Liver (tissue), 9 donors: ENCODE results near the gene IGSF8. TPM values are rescaled to one million over a fixed set of nuclear protein-coding genes. Genes with fewer than 3 reads are reported as not detected.

Source experiments
- DNase-seq: peaks from one replicate; pipeline ENCODE4 v3.0.0-alpha.2; 2017; ENCODE audit warnings: low spot score
- H3K27ac ChIP-seq, 2 donors: one replicate each; pipeline ENCODE4 v1.7.0; 2013; ENCODE audit warnings: inconsistent platforms in 2 of 2, low read length in 2 of 2, control low read depth in 1 of 2, low read depth in 1 of 2, mild to moderate bottlenecking in 1 of 2
- H3K27me3 ChIP-seq, 4 donors: one replicate each; pipeline versions ENCODE4 v1.6.1 to v1.7.0; 2013; ENCODE audit warnings: low read length in 3 of 4, inconsistent platforms in 1 of 4, mild to moderate bottlenecking in 1 of 4, moderate library complexity in 1 of 4; ENCODE audit not compliant: control insufficient read depth in 4 of 4, insufficient read depth in 4 of 4
- H3K36me3 ChIP-seq, 4 donors: one replicate each; pipeline versions ENCODE4 v1.6.1 to v1.7.0; 2013; ENCODE audit warnings: low read length in 3 of 4, mild to moderate bottlenecking in 3 of 4, low read depth in 1 of 4, moderate library complexity in 1 of 4; ENCODE audit not compliant: control insufficient read depth in 4 of 4, insufficient read depth in 3 of 4
- H3K4me1 ChIP-seq, 4 donors: one replicate each; pipeline versions ENCODE4 v1.6.1 to v1.7.0; 2013; ENCODE audit warnings: low read length in 3 of 4, mild to moderate bottlenecking in 3 of 4, moderate library complexity in 1 of 4; ENCODE audit not compliant: control insufficient read depth in 4 of 4, insufficient read depth in 4 of 4
- H3K4me3 ChIP-seq, 3 donors: one replicate each; pipeline versions ENCODE4 v1.6.1 to v1.7.0; 2013; ENCODE audit warnings: low read length in 3 of 3, control low read depth in 1 of 3, low read depth in 1 of 3, mild to moderate bottlenecking in 1 of 3
- H3K9ac ChIP-seq, 2 donors: one replicate each; pipeline ENCODE4 v1.7.0; 2013; ENCODE audit warnings: low read length in 2 of 2, mild to moderate bottlenecking in 2 of 2, moderate library complexity in 2 of 2, control low read depth in 1 of 2, low read depth in 1 of 2
- H3K9me3 ChIP-seq, 4 donors: one replicate each; pipeline versions ENCODE4 v1.6.1 to v1.7.0; 2013; ENCODE audit warnings: low read length in 3 of 4; ENCODE audit not compliant: control insufficient read depth in 4 of 4
- EGR1 ChIP-seq, 2 donors: IDR thresholded peaks; 2 replicates each; pipeline ENCODE4 v1.6.1; 2016 to 2018; ENCODE audit warnings: antibody characterized with exemption in 2 of 2, low read depth in 2 of 2
- FOXA1 ChIP-seq: IDR thresholded peaks from 2 replicates; pipeline ENCODE4 v1.6.1; 2016; ENCODE audit warnings: antibody characterized with exemption
- FOXA2 ChIP-seq: IDR thresholded peaks from 2 replicates; pipeline ENCODE4 v1.6.1; 2016; ENCODE audit warnings: antibody characterized with exemption
- HNF4A ChIP-seq, 2 donors: conservative IDR thresholded peaks; 2 replicates each; pipeline ENCODE4 v1.6.1; 2016; ENCODE audit warnings: antibody characterized with exemption in 2 of 2, mild to moderate bottlenecking in 2 of 2
- HNF4G ChIP-seq: IDR thresholded peaks from 2 replicates; pipeline ENCODE4 v1.6.1; 2016; ENCODE audit warnings: antibody characterized with exemption
- JUND ChIP-seq, 2 donors: IDR thresholded peaks; 2 replicates each; pipeline ENCODE4 v1.6.1; 2016; ENCODE audit warnings: antibody characterized with exemption in 2 of 2
- RAD21 ChIP-seq, 2 donors: IDR thresholded peaks; 2 replicates each; pipeline ENCODE4 v1.6.1; 2016; ENCODE audit warnings: antibody characterized with exemption in 2 of 2, mild to moderate bottlenecking in 2 of 2
- RXRA ChIP-seq, 2 donors: IDR thresholded peaks; 2 replicates each; pipeline ENCODE4 v1.6.1; 2017 to 2018; ENCODE audit warnings: antibody characterized with exemption in 2 of 2, mild to moderate bottlenecking in 1 of 2
- SP1 ChIP-seq: IDR thresholded peaks from 2 replicates; pipeline ENCODE4 v1.6.1; 2018; ENCODE audit warnings: antibody characterized with exemption, mild to moderate bottlenecking
- TAF1 ChIP-seq: conservative IDR thresholded peaks from 2 replicates; pipeline ENCODE4 v1.6.1; 2016; ENCODE audit warnings: antibody characterized with exemption, mild to moderate bottlenecking
- YY1 ChIP-seq: IDR thresholded peaks from 2 replicates; pipeline ENCODE4 v1.6.1; 2016; ENCODE audit warnings: antibody characterized with exemption, mild to moderate bottlenecking
- WGBS: extraction: QIAGEN DNeasy Blood & Tissue Kit; methylation state at CpG from one replicate; pipeline ENCODE4 v1.1.7; 2013; 5-methylcytosine and 5-hydroxymethylcytosine counted together
- polyA plus RNA-seq, 2 donors: library from polyadenylated mRNA; stranded (reverse) in 1 of 2; unstranded in 1 of 2; fragments of 200-250 nt in 1 of 2; fragments of >200 nt in 1 of 2; fragmentation: Nextera tagmentation in 1 of 2; extraction: Ambion mirVana in 1 of 2; gene quantifications; one replicate each; pipeline versions ENCODE4 v1.2.1 to v1.2.3, GENCODE V29; 2013 to 2015
- total RNA-seq, 2 donors: library from RNA; depleted of rRNA; stranded (reverse); fragments of >200 nt; gene quantifications; one replicate each; pipeline ENCODE4 v1.2.3, GENCODE V29; 2014
- TF ChIP-seq, protein P1 (sequence below): fragments of 150-350 bp; IDR thresholded peaks from 2 replicates; pipeline ENCODE4 v1.5.1; 2017; ENCODE audit warnings: improper control_type of control experiment, low read depth, low read length; ENCODE audit not compliant: missing input control
- TF ChIP-seq, protein P2 (sequence below): IDR thresholded peaks from 2 replicates; pipeline ENCODE4 v1.6.1; 2016; ENCODE audit warnings: antibody characterized with exemption, mild to moderate bottlenecking
- TF ChIP-seq, protein P3 (sequence below): IDR thresholded peaks from 2 replicates; pipeline ENCODE4 v1.6.1; 2016; ENCODE audit warnings: antibody characterized with exemption
- TF ChIP-seq, protein P4 (sequence below): IDR thresholded peaks from 2 replicates; pipeline ENCODE4 v1.6.1; 2016; ENCODE audit warnings: antibody characterized with exemption
- TF ChIP-seq, protein P5 (sequence below): IDR thresholded peaks from 2 replicates; pipeline ENCODE4 v1.6.1; 2016; ENCODE audit warnings: antibody characterized with exemption
- donor health status: healthy.
- donor health status: healthy.
- donor health status: healthy.
- donor health status: healthy.
- donor health status: healthy.

Gene IGSF8
- total and polyA plus RNA-seq, 4 donors = 9.8 to 24.3 (median 20.3) TPM

DNA sequence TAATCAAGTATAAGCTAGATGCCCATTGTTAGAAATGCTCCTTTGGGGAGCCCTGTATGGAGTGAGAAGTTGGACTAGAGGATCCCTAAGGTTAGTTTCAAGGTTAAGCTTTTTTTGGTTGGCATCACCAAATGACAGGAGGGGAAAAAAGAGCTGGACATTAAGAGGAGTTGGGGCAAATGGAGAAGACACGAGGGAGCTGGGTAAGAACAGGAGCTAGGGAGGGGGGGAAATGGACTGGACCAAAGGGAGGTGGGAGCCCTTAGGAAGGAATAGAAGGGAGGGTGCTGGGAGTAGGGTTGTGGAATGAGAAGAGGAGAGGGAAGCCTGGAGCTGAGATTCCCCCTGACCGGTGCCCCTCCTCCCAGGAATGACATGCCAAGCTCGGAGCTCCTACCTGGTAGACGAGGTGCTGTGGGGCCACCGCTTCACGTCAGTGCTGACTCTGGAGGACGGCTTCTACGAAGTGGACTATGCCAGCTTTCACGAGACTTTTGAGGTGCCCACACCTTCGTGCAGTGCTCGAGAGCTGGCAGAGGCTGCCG is 11.2 kb downstream of the IGSF8 start:
- Histone ChIP-seq H3K27ac (no peak overlapping the region), H3K9me3 (no peaks in the 10 kb centered on the region), H3K4me1 (peaks cover 0 to 9% (median 5%) of the 10 kb centered on the region in 4 donors), H3K4me3 (no peak overlapping the region), H3K36me3 (peaks cover 0 to 22% (median 13%) of the 10 kb centered on the region in 4 donors), H3K27me3 (peaks cover 0 to 5% (median 2%) of the 10 kb centered on the region in 4 donors), H3K9ac (no peak overlapping the region)
- TF ChIP-seq, protein P1, sequence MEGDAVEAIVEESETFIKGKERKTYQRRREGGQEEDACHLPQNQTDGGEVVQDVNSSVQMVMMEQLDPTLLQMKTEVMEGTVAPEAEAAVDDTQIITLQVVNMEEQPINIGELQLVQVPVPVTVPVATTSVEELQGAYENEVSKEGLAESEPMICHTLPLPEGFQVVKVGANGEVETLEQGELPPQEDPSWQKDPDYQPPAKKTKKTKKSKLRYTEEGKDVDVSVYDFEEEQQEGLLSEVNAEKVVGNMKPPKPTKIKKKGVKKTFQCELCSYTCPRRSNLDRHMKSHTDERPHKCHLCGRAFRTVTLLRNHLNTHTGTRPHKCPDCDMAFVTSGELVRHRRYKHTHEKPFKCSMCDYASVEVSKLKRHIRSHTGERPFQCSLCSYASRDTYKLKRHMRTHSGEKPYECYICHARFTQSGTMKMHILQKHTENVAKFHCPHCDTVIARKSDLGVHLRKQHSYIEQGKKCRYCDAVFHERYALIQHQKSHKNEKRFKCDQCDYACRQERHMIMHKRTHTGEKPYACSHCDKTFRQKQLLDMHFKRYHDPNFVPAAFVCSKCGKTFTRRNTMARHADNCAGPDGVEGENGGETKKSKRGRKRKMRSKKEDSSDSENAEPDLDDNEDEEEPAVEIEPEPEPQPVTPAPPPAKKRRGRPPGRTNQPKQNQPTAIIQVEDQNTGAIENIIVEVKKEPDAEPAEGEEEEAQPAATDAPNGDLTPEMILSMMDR = no peak
- TF ChIP-seq, protein P2, sequence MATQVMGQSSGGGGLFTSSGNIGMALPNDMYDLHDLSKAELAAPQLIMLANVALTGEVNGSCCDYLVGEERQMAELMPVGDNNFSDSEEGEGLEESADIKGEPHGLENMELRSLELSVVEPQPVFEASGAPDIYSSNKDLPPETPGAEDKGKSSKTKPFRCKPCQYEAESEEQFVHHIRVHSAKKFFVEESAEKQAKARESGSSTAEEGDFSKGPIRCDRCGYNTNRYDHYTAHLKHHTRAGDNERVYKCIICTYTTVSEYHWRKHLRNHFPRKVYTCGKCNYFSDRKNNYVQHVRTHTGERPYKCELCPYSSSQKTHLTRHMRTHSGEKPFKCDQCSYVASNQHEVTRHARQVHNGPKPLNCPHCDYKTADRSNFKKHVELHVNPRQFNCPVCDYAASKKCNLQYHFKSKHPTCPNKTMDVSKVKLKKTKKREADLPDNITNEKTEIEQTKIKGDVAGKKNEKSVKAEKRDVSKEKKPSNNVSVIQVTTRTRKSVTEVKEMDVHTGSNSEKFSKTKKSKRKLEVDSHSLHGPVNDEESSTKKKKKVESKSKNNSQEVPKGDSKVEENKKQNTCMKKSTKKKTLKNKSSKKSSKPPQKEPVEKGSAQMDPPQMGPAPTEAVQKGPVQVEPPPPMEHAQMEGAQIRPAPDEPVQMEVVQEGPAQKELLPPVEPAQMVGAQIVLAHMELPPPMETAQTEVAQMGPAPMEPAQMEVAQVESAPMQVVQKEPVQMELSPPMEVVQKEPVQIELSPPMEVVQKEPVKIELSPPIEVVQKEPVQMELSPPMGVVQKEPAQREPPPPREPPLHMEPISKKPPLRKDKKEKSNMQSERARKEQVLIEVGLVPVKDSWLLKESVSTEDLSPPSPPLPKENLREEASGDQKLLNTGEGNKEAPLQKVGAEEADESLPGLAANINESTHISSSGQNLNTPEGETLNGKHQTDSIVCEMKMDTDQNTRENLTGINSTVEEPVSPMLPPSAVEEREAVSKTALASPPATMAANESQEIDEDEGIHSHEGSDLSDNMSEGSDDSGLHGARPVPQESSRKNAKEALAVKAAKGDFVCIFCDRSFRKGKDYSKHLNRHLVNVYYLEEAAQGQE = no peak
- TF ChIP-seq FOXA2 (no peak), RAD21 (IDR thresholded peaks at IDR 0.05) (no peak), JUND (IDR thresholded peaks at IDR 0.05) (no peak), RXRA (IDR thresholded peaks at IDR 0.05) (no peak), FOXA1 (no peak), EGR1 (IDR thresholded peaks at IDR 0.05; ENCODE audit: low read depth in 2 of 2) (no peak), TAF1 (no peak), HNF4G (no peak)
- TF ChIP-seq, protein P3, sequence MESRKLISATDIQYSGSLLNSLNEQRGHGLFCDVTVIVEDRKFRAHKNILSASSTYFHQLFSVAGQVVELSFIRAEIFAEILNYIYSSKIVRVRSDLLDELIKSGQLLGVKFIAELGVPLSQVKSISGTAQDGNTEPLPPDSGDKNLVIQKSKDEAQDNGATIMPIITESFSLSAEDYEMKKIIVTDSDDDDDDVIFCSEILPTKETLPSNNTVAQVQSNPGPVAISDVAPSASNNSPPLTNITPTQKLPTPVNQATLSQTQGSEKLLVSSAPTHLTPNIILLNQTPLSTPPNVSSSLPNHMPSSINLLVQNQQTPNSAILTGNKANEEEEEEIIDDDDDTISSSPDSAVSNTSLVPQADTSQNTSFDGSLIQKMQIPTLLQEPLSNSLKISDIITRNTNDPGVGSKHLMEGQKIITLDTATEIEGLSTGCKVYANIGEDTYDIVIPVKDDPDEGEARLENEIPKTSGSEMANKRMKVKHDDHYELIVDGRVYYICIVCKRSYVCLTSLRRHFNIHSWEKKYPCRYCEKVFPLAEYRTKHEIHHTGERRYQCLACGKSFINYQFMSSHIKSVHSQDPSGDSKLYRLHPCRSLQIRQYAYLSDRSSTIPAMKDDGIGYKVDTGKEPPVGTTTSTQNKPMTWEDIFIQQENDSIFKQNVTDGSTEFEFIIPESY = no peak
- TF ChIP-seq, protein P4, sequence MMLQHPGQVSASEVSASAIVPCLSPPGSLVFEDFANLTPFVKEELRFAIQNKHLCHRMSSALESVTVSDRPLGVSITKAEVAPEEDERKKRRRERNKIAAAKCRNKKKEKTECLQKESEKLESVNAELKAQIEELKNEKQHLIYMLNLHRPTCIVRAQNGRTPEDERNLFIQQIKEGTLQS = no peak
- TF ChIP-seq, protein P5, sequence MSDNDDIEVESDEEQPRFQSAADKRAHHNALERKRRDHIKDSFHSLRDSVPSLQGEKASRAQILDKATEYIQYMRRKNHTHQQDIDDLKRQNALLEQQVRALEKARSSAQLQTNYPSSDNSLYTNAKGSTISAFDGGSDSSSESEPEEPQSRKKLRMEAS = no peak
- no peak for DNase-seq
- WGBS = 97% methylated on average over 12 of the region's 12 CpGs

DNA sequence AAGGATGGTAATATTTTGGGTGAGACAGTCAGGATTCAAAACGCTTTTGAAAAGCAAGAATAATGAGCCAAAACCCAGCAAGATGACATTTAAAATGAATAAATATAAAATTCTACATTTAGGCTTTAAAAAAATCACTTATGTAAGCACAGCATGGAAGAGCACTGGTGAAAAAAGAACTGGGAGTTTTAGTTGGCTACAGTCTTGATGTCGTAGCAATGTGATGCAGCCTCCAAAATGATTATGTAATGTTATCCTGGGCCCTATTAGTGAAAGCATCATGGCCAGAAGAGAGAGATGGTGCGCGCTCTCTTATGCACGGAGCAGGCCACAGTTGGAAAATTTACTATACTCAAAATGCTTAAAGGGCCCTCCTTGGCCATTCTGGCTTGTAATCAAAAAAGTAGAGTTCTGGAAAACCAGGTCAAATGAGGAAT is 11.9 kb downstream of the IGSF8 start:
- Histone ChIP-seq H3K27ac (no peak overlapping the region), H3K36me3 (peaks cover 0 to 17% (median 8%) of the 10 kb centered on the region in 4 donors), H3K4me1 (peaks cover 0 to 9% (median 5%) of the 10 kb centered on the region in 4 donors), H3K4me3 (no peak overlapping the region), H3K9ac (no peak overlapping the region), H3K9me3 (no peaks in the 10 kb centered on the region), H3K27me3 (peaks cover 0 to 5% (median 2%) of the 10 kb centered on the region in 4 donors)
- TF ChIP-seq TAF1 (no peak), YY1 (no peak), SP1 (no peak), FOXA2 (no peak), HNF4A (conservative IDR thresholded peaks at IDR 0.05) (no peak), RXRA (IDR thresholded peaks at IDR 0.05) (no peak), RAD21 (IDR thresholded peaks at IDR 0.05) (no peak), FOXA1 (no peak), JUND (IDR thresholded peaks at IDR 0.05) (no peak), HNF4G (no peak), EGR1 (IDR thresholded peaks at IDR 0.05; ENCODE audit: low read depth in 2 of 2) (no peak)
- TF ChIP-seq, protein P3 = no peak
- TF ChIP-seq, protein P1 = no peak
- TF ChIP-seq, protein P5 = no peak
- TF ChIP-seq, protein P4 = no peak
- WGBS = 83% methylated on average over 5 of the region's 5 CpGs
- DNase-seq = no peak
